ENCODE results near the gene HPF1. TPM values are rescaled to one million over a fixed set of nuclear protein-coding genes. Genes with fewer than 3 reads are reported as not detected.

Gene HPF1
- total and polyA plus RNA-seq, 4 donors = 8.7 to 15.7 (median 13.0) TPM

DNA sequence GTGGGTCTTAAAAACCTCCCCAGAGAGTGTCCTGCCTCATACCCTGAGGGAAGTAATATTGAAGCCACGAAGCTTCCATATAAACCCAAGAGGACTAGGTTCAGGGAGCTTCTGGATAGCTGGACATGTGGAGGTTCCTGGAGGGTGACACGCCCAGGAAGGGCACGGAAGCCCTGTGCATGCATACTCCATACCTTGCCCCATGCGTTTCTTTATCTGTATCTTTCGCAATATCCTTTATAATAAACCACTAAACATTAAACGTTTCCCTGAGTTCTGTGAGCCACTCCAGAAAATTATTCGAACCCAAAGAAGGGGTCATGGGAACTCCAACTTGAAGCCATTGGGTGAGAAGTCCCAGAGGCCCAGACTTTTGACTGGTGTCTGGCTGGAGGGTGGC, 45.7 kb upstream of the HPF1 start:
- Histone ChIP-seq H3K27ac (ENCODE audit: low read depth in 1 of 2, low read length in 2 of 2) (no peak overlapping the region), H3K9ac (ENCODE audit: low read depth in 1 of 2, low read length in 2 of 2) (no peak overlapping the region), H3K27me3 (ENCODE audit: control insufficient read depth in 4 of 4, insufficient read depth in 4 of 4, low read length in 3 of 4) (no peaks in the 10 kb centered on the region), H3K4me3 (ENCODE audit: low read depth in 1 of 3, low read length in 3 of 3) (no peak overlapping the region), H3K4me1 (ENCODE audit: control insufficient read depth in 4 of 4, insufficient read depth in 4 of 4, low read length in 3 of 4) (no peaks in the 10 kb centered on the region), H3K36me3 (ENCODE audit: control insufficient read depth in 4 of 4, insufficient read depth in 3 of 4, low read depth in 1 of 4, low read length in 3 of 4) (no peaks in the 10 kb centered on the region), H3K9me3 (ENCODE audit: control insufficient read depth in 4 of 4, low read length in 3 of 4) (peaks cover 0 to 3% (median 0%) of the 10 kb centered on the region in 4 donors)
- DNase-seq (ENCODE audit: low spot score) = no peak
- 71% methylated on average over 7 of the region's 7 CpGs for WGBS
- TF ChIP-seq SP1 (IDR thresholded peaks at IDR 0.05) (no peak), NR2F2 (IDR thresholded peaks at IDR 0.05) (no peak), ATF3 (IDR thresholded peaks at IDR 0.05) (no peak), YY1 (IDR thresholded peaks at IDR 0.05) (no peak), TAF1 (conservative IDR thresholded peaks at IDR 0.05) (no peak), JUND (IDR thresholded peaks at IDR 0.05) (no peak), FOXA2 (IDR thresholded peaks at IDR 0.05) (no peak), HNF4A (conservative IDR thresholded peaks at IDR 0.05) (no peak), GABPA (IDR thresholded peaks at IDR 0.05 in 1 of 2, conservative IDR thresholded peaks at IDR 0.05 in 1 of 2) (no peak), FOXA1 (IDR thresholded peaks at IDR 0.05) (no peak)
- TF ChIP-seq, protein P1, sequence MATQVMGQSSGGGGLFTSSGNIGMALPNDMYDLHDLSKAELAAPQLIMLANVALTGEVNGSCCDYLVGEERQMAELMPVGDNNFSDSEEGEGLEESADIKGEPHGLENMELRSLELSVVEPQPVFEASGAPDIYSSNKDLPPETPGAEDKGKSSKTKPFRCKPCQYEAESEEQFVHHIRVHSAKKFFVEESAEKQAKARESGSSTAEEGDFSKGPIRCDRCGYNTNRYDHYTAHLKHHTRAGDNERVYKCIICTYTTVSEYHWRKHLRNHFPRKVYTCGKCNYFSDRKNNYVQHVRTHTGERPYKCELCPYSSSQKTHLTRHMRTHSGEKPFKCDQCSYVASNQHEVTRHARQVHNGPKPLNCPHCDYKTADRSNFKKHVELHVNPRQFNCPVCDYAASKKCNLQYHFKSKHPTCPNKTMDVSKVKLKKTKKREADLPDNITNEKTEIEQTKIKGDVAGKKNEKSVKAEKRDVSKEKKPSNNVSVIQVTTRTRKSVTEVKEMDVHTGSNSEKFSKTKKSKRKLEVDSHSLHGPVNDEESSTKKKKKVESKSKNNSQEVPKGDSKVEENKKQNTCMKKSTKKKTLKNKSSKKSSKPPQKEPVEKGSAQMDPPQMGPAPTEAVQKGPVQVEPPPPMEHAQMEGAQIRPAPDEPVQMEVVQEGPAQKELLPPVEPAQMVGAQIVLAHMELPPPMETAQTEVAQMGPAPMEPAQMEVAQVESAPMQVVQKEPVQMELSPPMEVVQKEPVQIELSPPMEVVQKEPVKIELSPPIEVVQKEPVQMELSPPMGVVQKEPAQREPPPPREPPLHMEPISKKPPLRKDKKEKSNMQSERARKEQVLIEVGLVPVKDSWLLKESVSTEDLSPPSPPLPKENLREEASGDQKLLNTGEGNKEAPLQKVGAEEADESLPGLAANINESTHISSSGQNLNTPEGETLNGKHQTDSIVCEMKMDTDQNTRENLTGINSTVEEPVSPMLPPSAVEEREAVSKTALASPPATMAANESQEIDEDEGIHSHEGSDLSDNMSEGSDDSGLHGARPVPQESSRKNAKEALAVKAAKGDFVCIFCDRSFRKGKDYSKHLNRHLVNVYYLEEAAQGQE (IDR thresholded peaks at IDR 0.05) = no peak
- TF ChIP-seq, protein P2, sequence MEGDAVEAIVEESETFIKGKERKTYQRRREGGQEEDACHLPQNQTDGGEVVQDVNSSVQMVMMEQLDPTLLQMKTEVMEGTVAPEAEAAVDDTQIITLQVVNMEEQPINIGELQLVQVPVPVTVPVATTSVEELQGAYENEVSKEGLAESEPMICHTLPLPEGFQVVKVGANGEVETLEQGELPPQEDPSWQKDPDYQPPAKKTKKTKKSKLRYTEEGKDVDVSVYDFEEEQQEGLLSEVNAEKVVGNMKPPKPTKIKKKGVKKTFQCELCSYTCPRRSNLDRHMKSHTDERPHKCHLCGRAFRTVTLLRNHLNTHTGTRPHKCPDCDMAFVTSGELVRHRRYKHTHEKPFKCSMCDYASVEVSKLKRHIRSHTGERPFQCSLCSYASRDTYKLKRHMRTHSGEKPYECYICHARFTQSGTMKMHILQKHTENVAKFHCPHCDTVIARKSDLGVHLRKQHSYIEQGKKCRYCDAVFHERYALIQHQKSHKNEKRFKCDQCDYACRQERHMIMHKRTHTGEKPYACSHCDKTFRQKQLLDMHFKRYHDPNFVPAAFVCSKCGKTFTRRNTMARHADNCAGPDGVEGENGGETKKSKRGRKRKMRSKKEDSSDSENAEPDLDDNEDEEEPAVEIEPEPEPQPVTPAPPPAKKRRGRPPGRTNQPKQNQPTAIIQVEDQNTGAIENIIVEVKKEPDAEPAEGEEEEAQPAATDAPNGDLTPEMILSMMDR (IDR thresholded peaks at IDR 0.05; ENCODE audit: low read depth, low read length, missing input control) = no peak
- TF ChIP-seq, protein P3, sequence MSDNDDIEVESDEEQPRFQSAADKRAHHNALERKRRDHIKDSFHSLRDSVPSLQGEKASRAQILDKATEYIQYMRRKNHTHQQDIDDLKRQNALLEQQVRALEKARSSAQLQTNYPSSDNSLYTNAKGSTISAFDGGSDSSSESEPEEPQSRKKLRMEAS (IDR thresholded peaks at IDR 0.05) = no peak

DNA sequence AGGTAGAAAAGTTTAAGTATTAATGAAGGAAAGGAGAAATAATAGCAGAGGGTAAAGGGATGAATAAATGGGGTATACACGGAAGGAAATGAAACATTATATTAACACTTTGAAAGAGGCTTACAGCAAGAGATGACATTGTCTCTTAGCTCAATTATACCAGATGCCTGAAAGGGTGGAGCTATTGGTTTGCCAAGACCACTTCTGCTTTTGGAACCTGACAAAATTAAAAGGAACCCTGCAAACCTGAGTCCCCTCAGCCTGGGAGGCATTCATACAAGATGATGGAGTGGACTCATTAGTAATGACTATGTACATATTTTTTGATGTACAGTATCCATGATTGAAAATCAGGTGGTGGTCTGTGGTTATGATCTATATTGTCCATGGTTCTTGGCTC, 45.1 kb upstream of the HPF1 start:
- Histone ChIP-seq H3K4me3 (ENCODE audit: low read depth in 1 of 3, low read length in 3 of 3) (no peak overlapping the region), H3K27me3 (ENCODE audit: control insufficient read depth in 4 of 4, insufficient read depth in 4 of 4, low read length in 3 of 4) (no peaks in the 10 kb centered on the region), H3K36me3 (ENCODE audit: control insufficient read depth in 4 of 4, insufficient read depth in 3 of 4, low read depth in 1 of 4, low read length in 3 of 4) (no peaks in the 10 kb centered on the region), H3K9ac (ENCODE audit: low read depth in 1 of 2, low read length in 2 of 2) (no peak overlapping the region), H3K27ac (ENCODE audit: low read depth in 1 of 2, low read length in 2 of 2) (no peak overlapping the region), H3K4me1 (ENCODE audit: control insufficient read depth in 4 of 4, insufficient read depth in 4 of 4, low read length in 3 of 4) (no peaks in the 10 kb centered on the region), H3K9me3 (ENCODE audit: control insufficient read depth in 4 of 4, low read length in 3 of 4) (peaks cover 0 to 3% (median 0%) of the 10 kb centered on the region in 4 donors)
- TF ChIP-seq TAF1 (conservative IDR thresholded peaks at IDR 0.05) (no peak), NR2F2 (IDR thresholded peaks at IDR 0.05) (no peak), RAD21 (IDR thresholded peaks at IDR 0.05) (no peak)
- TF ChIP-seq, protein P3 (IDR thresholded peaks at IDR 0.05) = no peak
- 52% methylated on average over 1 of the region's 1 CpG for WGBS
- DNase-seq (ENCODE audit: low spot score) = no peak

All from liver (tissue), 9 donors.